Common myeloid progenitor, CD34-positive (primary cell): Measurements from ENCODE around the gene UVSSA.
"Not testable (repeated sequence)": the region's sequence is repeated elsewhere in the genome, so short reads cannot be mapped to it uniquely, and the experiment has no call there.

Experiments used
- CTCF ChIA-PET: fragments of 350-600 bp; sonication (Branson Sonifier 250); formaldehyde crosslinking; loops from one replicate; lab custom pipeline; 2021; ENCODE audit warnings: antibody characterized with exemption; lab: Charles Lee
- POLR2A ChIA-PET: fragments of 350-600 bp; sonication (Branson Sonifier 250); formaldehyde crosslinking; loops from one replicate; lab custom pipeline; 2021; ENCODE audit warnings: antibody characterized with exemption; lab: Charles Lee
- DNase-seq, 3 donors: peaks; one replicate each; pipeline versions ENCODE4 v3.0.0 to v3.0.0-alpha.2; 2013
- H3K27ac ChIP-seq, 2 experiments: 1 replicate in 1 of 2; 2 replicates in 1 of 2; pipeline ENCODE4 v1.7.0; 2013; ENCODE audit warnings: inconsistent platforms in 2 of 2, low read length in 2 of 2, mild to moderate bottlenecking in 2 of 2, low read depth in 1 of 2, moderate library complexity in 1 of 2; ENCODE audit not compliant: severe bottlenecking in 2 of 2, insufficient read depth in 1 of 2, poor library complexity in 1 of 2
- H3K27me3 ChIP-seq, 5 experiments: replicated peaks in 2 of 5; 1 replicate in 3 of 5; 2 replicates in 2 of 5; pipeline versions ENCODE4 v1.6.1 to v1.7.0; 2013; ENCODE audit warnings: low read length in 4 of 5, mild to moderate bottlenecking in 2 of 5, moderate library complexity in 2 of 5, inconsistent platforms in 1 of 5; ENCODE audit not compliant: insufficient read depth in 5 of 5, control insufficient read depth in 4 of 5
- H3K36me3 ChIP-seq, 4 experiments: 1 replicate in 2 of 4; 2 replicates in 2 of 4; pipeline versions ENCODE4 v1.6.1 to v1.7.0; 2013; ENCODE audit warnings: low read length in 3 of 4, control low read depth in 1 of 4, mild to moderate bottlenecking in 1 of 4; ENCODE audit not compliant: control insufficient read depth in 4 of 4, insufficient read depth in 4 of 4
- H3K4me1 ChIP-seq, 4 experiments: 1 replicate in 3 of 4; 2 replicates in 1 of 4; pipeline versions ENCODE4 v1.6.1 to v1.7.1; 2013; ENCODE audit warnings: low read length in 3 of 4, mild to moderate bottlenecking in 3 of 4, control low read depth in 1 of 4, inconsistent platforms in 1 of 4, moderate library complexity in 1 of 4; ENCODE audit not compliant: control insufficient read depth in 4 of 4, insufficient read depth in 4 of 4; ENCODE audit errors: control extremely low read depth in 1 of 4
- H3K4me3 ChIP-seq, 7 experiments: 1 replicate in 4 of 7; 2 replicates in 3 of 7; pipeline versions ENCODE4 v1.5.1 to v1.7.0; 2013; ENCODE audit warnings: mild to moderate bottlenecking in 7 of 7, low read length in 6 of 7, moderate library complexity in 6 of 7, inconsistent platforms in 2 of 7, low read depth in 2 of 7, control low read depth in 1 of 7; ENCODE audit not compliant: insufficient read depth in 4 of 7, control insufficient read depth in 1 of 7; ENCODE audit errors: extremely low read depth in 1 of 7
- H3K9me3 ChIP-seq, 5 experiments: 1 replicate in 4 of 5; 2 replicates in 1 of 5; pipeline versions ENCODE4 v1.6.1 to v1.7.1; 2013; ENCODE audit warnings: low read length in 4 of 5, mild to moderate bottlenecking in 2 of 5, inconsistent platforms in 1 of 5, low read depth in 1 of 5, moderate library complexity in 1 of 5; ENCODE audit not compliant: control insufficient read depth in 4 of 5, insufficient read depth in 2 of 5; ENCODE audit errors: control extremely low read depth in 1 of 5
- WGBS: methylation state at CpG from one replicate; pipeline ENCODE4 v1.1.5; 2013; ENCODE audit not compliant: insufficient coverage; 5-methylcytosine and 5-hydroxymethylcytosine counted together

The UVSSA gene

DNA sequence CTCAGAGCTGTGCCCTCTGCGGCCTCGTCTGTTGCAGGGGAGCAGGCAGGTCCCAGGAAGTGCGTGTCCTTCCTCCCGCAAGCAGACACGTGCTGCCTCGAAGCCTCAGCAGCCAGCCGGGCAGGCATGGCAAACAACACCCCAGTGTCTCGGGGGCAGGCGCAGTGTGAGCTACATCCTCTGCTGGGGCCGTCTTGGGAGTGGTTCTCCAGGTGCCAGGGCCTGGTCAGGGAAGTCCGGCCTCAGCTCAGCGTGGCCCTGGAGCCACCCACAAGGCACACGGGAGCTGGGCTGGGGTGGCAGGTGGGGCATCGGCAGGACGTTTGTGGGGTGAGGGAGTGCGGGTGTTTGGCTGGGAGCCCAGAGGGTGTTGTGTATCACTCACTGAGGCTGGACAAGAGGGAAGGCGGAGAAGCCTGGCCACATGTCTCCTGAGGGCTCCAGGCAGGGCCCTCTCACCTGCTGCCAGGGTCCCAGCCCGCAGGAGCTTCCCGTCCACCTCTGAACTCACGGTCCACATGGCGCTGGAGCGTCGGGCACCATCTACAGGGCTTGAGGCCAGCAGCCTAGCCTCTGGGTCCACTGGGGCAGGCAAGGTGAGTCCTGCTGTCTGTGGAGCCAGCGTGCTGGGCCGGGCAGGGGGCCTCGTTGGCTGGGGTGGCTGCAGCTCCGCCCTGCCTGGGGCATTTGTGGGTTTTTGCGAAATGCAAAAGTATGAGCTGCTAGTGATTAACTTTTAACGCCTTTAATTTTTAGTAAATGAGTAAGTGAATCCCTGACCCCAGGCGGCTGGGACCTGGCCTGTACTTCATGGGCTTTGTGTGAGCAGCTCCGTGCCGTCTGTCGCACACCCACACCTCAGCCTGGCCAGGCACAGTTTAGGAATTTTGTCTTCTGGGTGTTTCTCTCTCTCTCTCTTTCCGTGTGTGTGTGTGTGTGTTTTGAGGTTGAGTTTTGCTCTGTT lies 17.3 kb upstream of the UVSSA start:
- DNase-seq, result no peak
- Histone ChIP-seq H3K36me3 (peaks cover 0 to 78% (median 48%) of the 10 kb centered on the region in 4 experiments), H3K9me3 (no peaks in the 10 kb centered on the region), H3K4me1 (no peaks in the 10 kb centered on the region), H3K27me3 (no peaks in the 10 kb centered on the region), H3K4me3 (no peak overlapping the region), H3K27ac (no peak overlapping the region)
- 94% methylated on average over 27 of the region's 34 CpGs for WGBS
- CTCF ChIA-PET, result interaction anchor here (1.8 kb wide), 1 partner anchor 23 kb away, joined by 4 read pairs; no protein-coding TSS in a partner anchor
- POLR2A ChIA-PET, result interaction anchor here (1.1 kb wide), 1 partner anchor 40 kb away, joined by 4 read pairs; no protein-coding TSS in a partner anchor

DNA sequence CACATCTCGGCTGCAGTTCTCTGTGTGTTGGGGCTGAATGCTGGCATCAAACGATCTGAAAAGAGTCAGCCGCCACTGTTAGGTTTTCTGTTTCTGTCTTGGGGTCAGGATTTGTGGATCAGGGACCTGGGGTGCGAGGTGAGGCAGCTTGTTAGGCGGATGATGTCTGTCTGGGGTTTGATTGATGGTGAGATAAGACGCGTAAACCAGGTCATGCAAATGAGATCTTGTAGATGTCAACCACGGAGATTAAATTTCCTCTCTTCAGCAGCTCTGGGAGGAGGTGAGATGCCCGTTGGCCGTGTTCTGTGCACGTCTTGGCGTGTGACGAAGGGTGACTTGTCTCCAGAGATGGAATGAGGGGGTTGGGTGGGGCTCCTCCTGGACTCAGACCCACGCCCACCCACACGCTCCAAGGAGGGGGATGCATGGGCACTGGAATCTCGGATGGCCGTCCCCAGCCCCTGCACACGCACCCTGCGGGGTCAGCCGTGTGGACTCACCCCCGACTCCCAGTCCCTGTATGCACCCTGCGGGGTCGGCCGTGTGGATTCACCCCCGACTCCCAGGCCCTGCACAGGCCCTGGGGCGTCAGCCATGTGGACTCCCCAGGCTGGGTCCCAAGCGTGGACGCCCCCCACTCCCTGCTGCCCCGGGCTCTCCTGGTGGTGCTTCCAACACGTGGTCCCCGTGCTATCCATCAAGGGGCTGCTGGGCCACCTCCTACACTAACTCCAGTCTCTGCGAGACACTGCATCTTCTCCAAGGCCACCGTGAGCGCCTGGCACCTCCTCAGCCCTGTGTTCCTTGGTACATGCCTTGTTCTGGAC lies 16.0 kb upstream of the UVSSA start:
- 94% methylated on average over 32 of the region's 34 CpGs for WGBS
- Histone ChIP-seq H3K36me3 (peaks cover 0 to 72% (median 45%) of the 10 kb centered on the region in 4 experiments), H3K4me1 (no peaks in the 10 kb centered on the region), H3K27me3 (no peaks in the 10 kb centered on the region), H3K27ac (no peak overlapping the region), H3K4me3 (no peak overlapping the region), H3K9me3 (no peaks in the 10 kb centered on the region)
- CTCF ChIA-PET, result no interaction called here
- POLR2A ChIA-PET, result no interaction called here
- no peak for DNase-seq

DNA sequence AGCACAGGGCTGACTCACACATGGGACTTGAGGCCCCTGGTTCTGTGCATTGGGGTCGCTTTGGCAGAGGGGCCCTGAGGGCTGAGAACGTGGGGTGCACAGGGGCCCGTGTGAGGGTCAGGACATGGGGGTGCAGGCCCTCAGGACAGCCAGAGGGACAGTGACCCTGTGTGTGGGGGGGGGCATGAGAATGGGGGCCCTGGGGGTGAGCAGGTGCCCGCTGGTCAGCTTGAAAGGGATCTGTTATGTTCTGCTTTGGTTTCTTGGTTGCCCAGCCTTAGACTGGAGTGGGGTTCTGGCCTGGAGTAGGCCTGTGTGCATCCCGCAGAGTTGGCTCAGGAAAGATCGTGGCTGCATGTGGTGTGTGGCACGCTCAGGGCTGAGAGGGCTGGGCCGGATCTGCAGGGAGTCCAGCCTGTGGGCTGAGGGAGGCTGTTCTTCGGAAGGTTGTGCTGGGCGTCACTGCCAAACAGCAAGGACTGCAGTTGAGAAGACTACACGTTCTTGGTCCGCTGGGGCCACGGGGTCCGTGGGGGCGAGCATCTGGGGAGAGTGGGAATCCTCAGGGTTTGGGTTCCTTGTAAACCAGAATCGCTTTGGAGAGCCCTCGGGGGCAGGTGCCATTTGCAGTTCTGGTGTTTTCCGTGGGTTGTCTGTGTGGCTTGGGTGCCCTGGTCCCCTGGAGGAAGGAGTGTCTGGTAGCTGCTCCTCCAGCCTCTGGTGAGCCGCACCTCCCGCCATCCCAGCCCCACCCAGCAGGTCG lies 15.2 kb upstream of the UVSSA start:
- DNase-seq, result no peak
- H3K27ac ChIP-seq, result no peak overlapping the region
- no peaks in the 10 kb centered on the region for H3K9me3 ChIP-seq
- H3K4me1 ChIP-seq, result no peaks in the 10 kb centered on the region
- POLR2A ChIA-PET, result no interaction called here
- H3K4me3 ChIP-seq, result no peak overlapping the region
- H3K27me3 ChIP-seq, result no peaks in the 10 kb centered on the region
- CTCF ChIA-PET, result interaction anchor here (1.2 kb wide), 1 partner anchor 15 kb away, joined by 4 read pairs; the partner anchor contains the start of gene UVSSA
- 97% methylated on average over 17 of the region's 21 CpGs for WGBS
- peaks cover 0 to 69% (median 43%) of the 10 kb centered on the region in 4 experiments for H3K36me3 ChIP-seq

GRCh38 chr4:1332686-1333085 lies 14.3 kb upstream of the UVSSA start:
- no peak for DNase-seq
- Histone ChIP-seq H3K36me3 (peaks cover 2 to 69% (median 46%) of the 10 kb centered on the region in 4 experiments), H3K4me3 (no peak overlapping the region), H3K4me1 (no peaks in the 10 kb centered on the region), H3K27me3 (no peaks in the 10 kb centered on the region), H3K27ac (no peak overlapping the region), H3K9me3 (no peaks in the 10 kb centered on the region)
- ChIA-PET CTCF (interaction anchor here (1.2 kb wide), 1 partner anchor 14 kb away, joined by 4 read pairs; the partner anchor contains the start of gene UVSSA), POLR2A (no interaction called here)
- WGBS, result 94% methylated on average over 7 of the region's 13 CpGs

DNA sequence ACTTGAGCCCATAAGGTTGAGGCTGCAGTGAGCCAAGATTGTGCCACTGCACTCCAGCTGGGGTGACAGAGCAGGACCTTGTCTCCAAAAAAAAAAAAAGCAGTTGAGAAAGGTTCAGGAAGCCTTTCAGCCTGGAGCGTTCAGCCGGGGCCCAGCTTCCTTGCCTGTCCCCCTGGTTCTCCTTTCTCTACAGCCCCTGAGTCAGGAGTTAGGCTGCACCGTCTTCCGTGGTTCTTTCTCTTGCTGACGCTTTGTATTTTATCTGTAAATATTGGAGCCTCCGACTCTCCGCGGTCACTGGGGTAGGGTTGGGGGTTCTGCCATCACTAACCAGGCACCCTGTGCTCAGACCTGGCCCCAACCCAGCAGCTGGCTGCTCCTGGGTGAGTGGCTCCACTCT lies 13.8 kb upstream of the UVSSA start:
- Histone ChIP-seq H3K27me3 (no peaks in the 10 kb centered on the region), H3K4me1 (no peaks in the 10 kb centered on the region), H3K4me3 (no peak overlapping the region), H3K27ac (no peak overlapping the region), H3K36me3 (peaks cover 2 to 69% (median 46%) of the 10 kb centered on the region in 4 experiments), H3K9me3 (no peaks in the 10 kb centered on the region)
- no peak for DNase-seq
- POLR2A ChIA-PET, result no interaction called here
- CTCF ChIA-PET, result no interaction called here
- 96% methylated on average over 8 of the region's 8 CpGs for WGBS

DNA sequence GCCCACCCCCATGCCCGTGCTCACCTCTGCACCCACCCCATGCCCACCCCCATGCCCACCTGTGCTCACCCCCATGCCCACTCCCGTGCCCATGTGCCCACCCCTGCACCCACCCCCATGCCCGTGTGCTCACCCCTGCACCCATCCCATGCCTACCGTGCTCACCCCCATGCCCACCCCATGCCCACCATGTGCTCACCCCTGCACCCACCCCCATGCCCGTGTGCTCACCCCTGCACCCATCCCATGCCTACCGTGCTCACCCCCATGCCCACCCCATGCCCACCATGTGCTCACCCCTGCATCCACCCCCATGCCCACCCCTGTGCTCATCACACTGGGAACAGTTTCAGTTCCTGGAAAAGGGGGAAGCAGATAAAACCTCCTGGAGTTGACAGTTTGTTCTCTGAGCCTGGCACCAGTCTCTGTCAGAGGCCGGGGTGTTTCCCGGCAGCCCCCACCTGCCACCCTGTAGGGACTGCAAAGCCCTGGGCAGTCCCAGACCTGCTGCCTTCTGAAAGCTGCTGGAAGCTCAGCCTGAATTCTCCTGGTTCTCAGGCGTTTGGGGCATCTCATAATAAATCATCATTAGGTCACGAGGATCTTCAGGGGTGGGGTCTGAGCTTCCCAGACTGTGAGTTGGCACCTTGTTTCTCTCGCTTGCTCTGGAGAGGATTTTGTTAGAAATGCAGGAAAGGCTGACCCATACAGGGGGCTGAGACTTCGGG lies 13.0 kb upstream of the UVSSA start:
- H3K4me3 ChIP-seq, DNase-seq, H3K27ac ChIP-seq, POLR2A ChIA-PET, H3K27me3 ChIP-seq, H3K9me3 ChIP-seq, H3K4me1 ChIP-seq: not testable (repeated sequence)
- peaks cover 3 to 69% (median 46%) of the 10 kb centered on the region in 4 experiments for H3K36me3 ChIP-seq
- CTCF ChIA-PET, result interaction anchor here (1.0 kb wide), 1 partner anchor 12 kb away, joined by 3 read pairs; no protein-coding TSS in a partner anchor
- WGBS, result 91% methylated on average over 5 of the region's 12 CpGs
